Stimulated activated CD8-positive, alpha-beta memory T cell treated with anti-CD3 and anti-CD28 coated beads, Interleukin-15, amount 100 ng/mL, for 48 hours (primary cell): ENCODE measurements around the gene CUX1.
"Not testable (repeated sequence)": the region's sequence is repeated elsewhere in the genome, so short reads cannot be mapped to it uniquely, and the experiment has no call there.

Experiments used
- DNase-seq, 2 donors: peaks; one replicate each; pipeline ENCODE4 v3.0.0-alpha.2; 2020; ENCODE audit warnings: low read depth in 2 of 2

CUX1 gene

DNA sequence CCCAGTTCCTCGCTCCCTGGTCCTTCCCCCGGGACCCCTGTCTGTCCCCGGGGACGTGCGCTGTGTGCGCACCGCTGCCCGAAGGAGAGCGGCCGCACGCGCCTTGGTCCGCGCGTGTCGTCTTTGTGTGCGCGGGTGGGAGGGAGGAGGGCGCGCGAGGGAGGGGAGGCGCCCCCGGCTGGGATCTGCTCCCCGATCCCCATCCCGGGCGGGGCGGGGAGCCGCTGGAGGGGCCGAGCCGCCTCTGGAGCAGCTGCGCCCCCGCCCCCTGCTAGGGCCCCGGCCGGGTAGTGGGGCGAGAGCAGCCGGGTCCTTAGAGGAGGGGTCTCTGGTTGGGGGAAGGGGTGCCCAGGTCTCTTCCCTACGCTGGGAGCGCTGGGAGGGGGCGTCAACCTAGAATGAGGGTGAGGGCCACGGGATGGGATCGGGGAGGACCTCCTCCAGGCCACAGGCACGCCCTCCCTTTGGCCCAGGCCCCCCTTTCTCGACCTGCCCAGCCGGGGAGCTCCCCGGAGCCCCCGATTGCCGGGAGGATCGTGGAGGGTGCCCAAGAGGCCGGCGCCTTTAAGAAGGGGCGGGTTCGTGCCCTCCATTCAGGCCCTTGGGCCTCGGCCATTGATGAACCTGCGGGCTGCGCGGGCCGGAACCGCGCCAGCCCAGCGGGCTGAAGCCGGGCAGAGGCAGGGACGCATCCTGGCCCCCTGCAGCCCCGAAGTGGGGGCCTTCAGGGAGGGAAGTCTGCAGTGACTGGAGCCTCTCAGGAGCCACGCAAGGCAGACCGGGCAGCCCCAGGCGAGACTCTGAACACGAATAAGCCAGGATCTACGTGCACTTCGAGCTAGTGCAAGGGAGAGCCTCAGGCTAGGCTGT, 469.9 kb downstream of the CUX1 start:
- no peak for DNase-seq

- DNase-seq, result no peak
These were observed 470.5 kb downstream of the CUX1 start for GRCh38 chr7:102287981-102288278.

DNA sequence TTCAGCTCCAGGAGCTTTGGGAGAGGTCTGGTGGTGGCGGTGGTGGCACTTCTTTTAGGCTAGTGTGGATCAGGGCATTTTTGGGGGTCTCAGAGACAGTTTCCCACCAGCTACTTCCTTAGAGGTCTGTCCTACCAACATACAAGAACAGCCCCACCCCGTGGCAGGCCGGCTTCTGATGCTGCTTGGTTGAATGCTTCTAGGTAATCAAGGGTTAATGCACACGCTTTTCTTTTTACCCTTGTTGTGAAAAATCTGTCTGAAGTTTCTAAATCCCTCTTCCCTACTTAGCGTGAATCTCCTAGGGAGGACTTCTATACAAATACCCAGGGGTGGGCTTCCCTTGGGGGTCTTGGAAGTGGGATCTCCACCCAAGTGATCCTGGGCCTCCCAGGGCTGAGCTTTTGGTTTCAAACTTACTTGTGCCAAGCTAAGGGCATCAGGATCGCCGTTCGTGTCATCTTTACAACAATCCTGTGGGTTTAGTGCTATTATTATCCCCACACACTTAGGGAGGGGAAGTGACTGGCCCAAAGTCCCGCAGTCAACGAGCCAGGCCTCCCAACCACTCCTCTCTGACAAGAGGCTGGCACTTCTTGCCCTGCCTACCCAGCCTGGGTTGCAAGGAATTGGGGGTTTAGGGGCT, 471.0 kb downstream of the CUX1 start:
- DNase-seq, result no peak

GRCh38 chr7:102289057-102289456, 471.6 kb downstream of the CUX1 start:
- DNase-seq, result no peak

DNA sequence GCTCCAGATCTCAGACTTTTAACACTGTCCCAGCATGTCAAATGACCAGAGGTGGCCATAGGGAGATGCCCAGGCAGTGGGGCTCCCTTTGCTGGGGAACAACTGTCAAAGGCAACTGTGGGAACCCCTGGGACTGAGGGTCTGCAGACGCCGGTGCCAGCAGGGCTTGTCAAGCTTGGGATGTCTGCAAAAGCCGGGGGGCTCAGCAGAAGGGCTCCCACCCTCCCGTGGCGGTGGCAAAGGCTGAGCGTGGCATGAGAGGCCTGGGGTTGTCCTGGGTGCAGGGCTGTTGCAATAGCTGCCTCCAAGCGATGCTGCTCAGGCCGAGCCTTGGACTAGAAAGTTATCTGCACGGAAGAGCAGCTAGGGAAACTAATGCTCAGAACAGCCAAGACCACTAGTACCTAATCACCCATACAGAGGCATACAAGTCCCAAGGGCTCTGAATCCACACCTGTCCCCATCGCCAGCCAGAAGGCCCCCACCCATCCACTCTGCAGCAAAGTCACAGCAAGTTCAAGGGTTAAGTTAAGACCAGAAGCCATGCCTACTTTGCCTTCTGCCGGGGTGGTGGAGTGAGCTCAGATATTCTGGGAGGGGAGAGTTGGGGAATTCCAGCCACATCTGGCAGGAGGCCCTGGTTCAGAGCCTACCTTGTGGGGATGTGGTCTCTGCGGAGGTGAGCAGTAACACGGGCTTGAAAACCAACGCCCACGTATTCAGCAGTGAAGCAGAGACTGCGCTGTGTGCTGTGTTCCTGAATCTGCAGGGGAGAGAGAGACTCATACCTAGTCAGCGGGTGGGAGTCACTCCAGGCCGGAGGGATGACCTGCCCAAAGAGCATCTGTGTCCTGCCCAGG, 473.9 kb downstream of the CUX1 start:
- DNase-seq, result no peak

DNA sequence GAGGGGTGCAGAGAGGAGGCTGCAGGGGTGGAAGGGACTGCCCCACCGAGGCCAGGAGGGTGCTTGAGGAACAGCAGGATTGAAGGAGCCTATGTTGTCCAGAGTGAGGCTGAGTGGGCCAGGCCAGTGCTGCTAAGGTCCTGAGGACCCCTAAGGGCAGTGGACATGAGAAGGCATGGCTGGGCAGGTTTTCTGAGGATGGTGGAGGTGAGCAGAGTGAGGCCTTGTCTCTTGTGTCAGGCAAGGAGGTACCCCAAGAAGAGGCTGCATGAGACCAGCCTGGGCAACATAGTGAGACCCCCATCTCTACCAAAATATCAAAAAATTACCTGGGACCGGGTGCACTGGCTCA, 474.5 kb downstream of the CUX1 start:
- DNase-seq, result no peak

- DNase-seq, result no peak
These were observed 475.7 kb downstream of the CUX1 start for GRCh38 chr7:102292813-102293798.

DNA sequence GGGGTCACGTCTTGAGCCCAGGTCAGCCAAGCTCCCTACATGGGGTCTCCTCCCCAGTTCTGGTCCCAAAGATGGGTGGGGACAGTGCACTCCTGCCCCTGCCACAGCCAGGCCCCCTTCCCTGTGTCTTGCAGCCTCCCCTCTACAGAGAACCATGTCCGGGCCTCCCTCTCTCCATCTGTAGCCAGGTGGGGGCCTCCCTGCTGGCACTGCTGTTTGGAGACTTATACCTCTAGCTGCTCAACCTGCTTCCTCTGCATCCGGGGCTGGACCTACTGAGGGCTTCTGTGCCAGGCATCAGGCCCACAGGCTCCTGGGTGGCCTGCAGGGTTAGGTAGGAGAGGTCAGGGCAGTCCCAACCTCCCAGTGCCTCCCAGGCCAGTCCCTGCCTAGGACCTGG, 477.2 kb downstream of the CUX1 start:
- DNase-seq, result no peak

DNA sequence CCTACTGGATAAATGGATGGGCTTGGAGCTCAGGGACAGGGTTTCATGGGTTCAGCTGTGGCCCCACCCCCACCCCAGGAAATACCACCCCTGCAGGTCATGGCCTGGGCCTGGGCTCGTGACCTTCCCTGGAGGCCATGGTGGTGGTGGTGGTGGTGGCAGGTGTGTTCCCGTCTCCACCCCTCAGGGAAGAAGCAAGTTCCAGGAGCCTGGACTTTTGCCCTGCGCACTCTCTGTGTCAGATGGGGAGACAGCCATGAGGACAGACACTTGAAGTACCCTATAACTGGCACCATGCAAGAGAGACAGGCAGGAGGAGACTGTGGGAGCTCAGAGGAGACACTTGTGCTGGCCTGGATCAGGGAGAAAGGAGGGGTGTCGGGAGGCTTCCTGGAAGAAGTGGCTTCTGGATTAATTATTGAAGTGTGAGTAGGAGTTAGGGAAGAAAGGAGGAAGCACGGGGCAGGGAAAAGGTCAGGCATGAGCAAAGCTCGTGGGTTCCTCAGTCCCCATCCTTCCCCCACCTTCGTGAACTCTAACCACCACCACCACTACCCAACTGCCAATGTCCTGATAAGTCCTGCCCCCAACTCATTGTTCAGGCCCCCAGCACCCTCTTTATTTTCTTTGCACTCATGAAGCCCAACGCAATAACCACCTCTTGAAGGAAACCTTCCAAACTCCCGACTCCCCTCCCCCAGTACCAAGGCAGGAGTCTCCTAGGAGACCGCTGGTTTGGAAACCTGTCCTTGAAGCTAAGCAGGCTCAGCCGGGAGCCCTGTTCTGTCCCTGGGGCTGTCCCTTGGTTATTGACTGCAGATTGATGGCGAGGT, 478.1 kb downstream of the CUX1 start:
- no peak for DNase-seq

DNA sequence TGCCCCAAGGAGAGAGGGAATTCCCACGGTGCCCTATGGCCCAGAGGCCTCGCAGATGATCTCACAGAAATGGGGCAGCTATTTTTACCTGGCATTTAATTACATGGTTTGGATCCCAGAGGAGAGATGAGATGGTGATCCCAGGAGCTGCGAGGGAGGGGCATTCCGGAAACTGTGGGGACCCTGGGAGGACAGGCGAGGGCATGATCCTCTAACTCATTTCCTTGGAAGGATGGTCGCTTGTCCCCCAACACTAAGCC, 478.7 kb downstream of the CUX1 start:
- no peak for DNase-seq

DNA sequence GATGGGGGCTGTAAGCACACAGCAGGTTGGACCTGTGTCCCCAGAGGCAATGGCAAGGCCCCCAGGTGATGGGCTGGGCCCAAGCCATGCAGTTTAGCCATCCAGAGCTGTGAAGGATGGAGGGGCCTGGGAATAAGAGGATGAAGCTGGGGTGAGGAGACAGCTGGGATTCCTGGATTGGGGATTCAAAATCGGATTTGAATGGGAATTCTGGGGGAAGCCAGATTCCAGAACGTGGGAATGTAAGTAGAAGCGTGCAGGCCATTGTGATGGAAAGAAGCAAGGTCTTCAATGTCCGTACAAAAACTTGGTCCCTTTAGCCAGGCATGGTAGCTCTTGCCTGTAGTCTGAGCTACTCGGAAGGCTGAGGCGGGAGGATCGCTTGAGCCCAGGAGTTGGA, 479.1 kb downstream of the CUX1 start:
- DNase-seq, result no peak

- DNase-seq, result no peak
These were observed 480.2 kb downstream of the CUX1 start for GRCh38 chr7:102297487-102298218.

- no peak for DNase-seq
These were observed 483.3 kb downstream of the CUX1 start for GRCh38 chr7:102300643-102301221.

DNA sequence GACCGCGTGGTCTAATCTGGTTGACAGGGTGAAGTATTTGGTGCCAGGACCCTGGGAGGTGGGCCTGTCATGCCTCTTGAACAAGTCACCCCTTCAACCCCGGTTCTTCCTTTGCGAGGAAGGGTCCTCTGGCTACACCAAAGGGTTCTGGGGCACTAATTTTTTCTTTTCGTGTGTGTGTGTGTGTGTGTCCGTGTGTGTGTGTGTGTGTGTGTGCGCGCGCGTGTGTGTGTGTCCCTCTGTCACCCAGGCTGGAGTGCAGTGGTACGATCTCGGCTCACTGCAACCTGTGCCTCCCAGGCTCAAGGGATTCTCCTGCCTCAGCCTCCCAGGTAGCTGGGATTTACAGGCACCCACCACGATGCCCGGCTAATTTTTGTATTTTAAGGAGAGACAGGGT, 483.9 kb downstream of the CUX1 start:
- not testable (repeated sequence) for DNase-seq

- no peak for DNase-seq
These were observed 484.6 kb downstream of the CUX1 start for GRCh38 chr7:102302025-102302424.

DNA sequence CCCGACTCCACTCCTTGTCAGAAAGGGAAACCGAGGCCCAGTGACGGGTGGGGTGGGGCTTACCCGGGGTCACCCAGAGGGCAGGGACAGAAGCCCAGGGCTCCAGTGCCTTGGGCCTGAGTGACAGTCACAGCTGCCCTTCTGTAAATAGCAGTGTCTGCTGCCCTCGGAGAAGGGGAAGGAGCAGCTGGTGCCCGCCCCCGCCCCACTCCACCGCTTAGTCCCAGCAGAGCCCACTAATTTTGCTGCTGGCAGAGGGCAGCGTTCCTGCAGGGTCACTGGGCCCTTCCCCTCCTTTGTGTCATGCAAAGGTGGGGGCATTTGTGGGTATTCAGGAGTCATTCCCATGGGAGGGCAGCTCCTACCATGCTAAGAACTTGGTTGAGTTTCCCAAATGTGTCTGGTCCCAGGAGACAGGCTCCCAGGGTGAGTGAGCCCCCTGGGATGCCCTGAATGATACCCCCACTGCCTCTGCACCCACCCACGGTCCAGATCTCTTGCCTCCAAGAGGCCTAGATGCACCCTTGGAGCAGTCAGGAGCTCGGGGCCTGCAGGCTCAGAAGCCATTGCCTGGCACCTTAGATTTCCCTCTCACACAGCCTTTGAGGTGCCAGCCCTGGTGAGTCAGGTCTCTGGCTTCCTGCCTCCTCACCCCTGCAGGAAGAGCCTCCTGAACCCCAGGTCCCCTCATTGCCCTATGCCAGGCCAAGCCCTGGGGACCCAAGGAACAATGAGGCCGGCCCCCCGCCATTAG, 486.4 kb downstream of the CUX1 start:
- no peak for DNase-seq

DNA sequence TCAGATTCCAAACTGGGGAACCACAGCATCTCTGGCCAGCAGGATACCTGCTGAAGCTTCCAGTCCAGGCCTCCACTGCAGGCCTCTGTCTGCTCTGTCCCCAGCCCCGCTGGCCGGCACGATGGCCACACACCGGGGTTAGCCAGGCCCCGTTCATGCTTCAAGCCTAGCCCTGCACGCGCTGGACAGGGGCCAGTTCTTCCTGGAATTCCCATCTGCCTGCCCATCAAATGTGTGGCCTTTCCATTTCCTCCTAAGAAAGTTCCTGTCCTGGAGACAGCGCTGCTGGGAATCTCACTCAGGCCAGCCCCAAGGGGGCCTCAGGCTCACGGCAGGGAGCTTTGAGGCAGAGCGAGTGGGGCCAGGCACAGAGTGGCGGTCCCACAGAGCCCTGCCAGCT, 487.2 kb downstream of the CUX1 start:
- no peak for DNase-seq

- DNase-seq, result no peak
These were observed 488.2 kb downstream of the CUX1 start for GRCh38 chr7:102305414-102306268.
